ENCODE results near the gene USF1. TPM values are rescaled to one million over a fixed set of nuclear protein-coding genes. Genes with fewer than 3 reads are reported as not detected.
"Not testable (repeated sequence)": the region's sequence is repeated elsewhere in the genome, so short reads cannot be mapped to it uniquely, and the experiment has no call there.

The USF1 gene
- total and polyA plus RNA-seq, 7 experiments from 2014 or later: 3.9 to 115 (median 76.0) TPM

DNA sequence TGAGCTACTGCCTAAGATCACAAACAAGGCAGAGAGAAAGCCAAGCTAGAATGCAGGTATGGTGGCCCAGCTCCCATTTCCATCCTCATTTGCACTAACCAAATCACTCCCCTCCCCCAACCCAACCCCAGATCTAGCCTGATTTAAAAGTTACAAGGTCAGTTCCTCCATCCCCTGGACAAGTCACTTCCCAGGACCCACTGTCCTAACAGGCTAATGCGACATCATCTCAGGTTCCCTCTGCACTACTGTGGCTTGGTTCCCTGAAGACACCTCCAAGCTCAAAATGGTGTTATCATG, 27.2 kb downstream of the USF1 start:
- Mint-ChIP-seq H3K4me1 (peaks cover 27 to 57% (median 52%) of the 10 kb centered on the region in 7 donors), H3K27me3 (no peaks in the 10 kb centered on the region), H3K9me3 (peaks cover 0 to 1% (median 0%) of the 10 kb centered on the region in 11 donors), H3K36me3 (peaks cover 0 to 5% (median 0%) of the 10 kb centered on the region in 5 donors), H3K27ac (peak overlapping the region in 3 of 9 donors; percentile 33 to 67 (median 42)), H3K4me3 (peak overlapping the region in 2 of 10 donors; percentile 10 to 53)
- ATAC-seq (no peak), DNase-seq (no peak)
- no peaks in the 10 kb centered on the region for H3K9me3 ChIP-seq (ENCODE audit: control insufficient read depth in 2 of 3, low read length in 3 of 3)
- H3K36me3 ChIP-seq (ENCODE audit: control insufficient read depth in 2 of 3, insufficient read depth in 3 of 3, low read length in 3 of 3): no peaks in the 10 kb centered on the region
- H3K4me3 ChIP-seq (ENCODE audit: low read length): no peak overlapping the region
- no peaks in the 10 kb centered on the region for H3K27me3 ChIP-seq (ENCODE audit: control insufficient read depth in 2 of 2, insufficient read depth in 2 of 2, low read length in 2 of 2)
- H3K27ac ChIP-seq (ENCODE audit: low read depth, low read length): no peak overlapping the region
- POLR2A ChIA-PET: interaction anchor here (0.6 to 1.5 kb wide), 8 partner anchors 11 to 250 kb away, joined by 3 to 8 read pairs (median 3); partner anchors contain the start of genes ARHGAP30 and TSTD1
- CTCF ChIA-PET: interaction anchor here (0.5 kb wide), 1 partner anchor 48 kb away, joined by 3 read pairs; no protein-coding TSS in a partner anchor
- H3K4me1 ChIP-seq (ENCODE audit: control insufficient read depth in 2 of 2, insufficient read depth in 2 of 2, low read length in 2 of 2): peaks cover 11 to 26% of the 10 kb centered on the region in 2 donors
- intact Hi-C loops (cut with micrococcal nuclease): no loop called here

DNA sequence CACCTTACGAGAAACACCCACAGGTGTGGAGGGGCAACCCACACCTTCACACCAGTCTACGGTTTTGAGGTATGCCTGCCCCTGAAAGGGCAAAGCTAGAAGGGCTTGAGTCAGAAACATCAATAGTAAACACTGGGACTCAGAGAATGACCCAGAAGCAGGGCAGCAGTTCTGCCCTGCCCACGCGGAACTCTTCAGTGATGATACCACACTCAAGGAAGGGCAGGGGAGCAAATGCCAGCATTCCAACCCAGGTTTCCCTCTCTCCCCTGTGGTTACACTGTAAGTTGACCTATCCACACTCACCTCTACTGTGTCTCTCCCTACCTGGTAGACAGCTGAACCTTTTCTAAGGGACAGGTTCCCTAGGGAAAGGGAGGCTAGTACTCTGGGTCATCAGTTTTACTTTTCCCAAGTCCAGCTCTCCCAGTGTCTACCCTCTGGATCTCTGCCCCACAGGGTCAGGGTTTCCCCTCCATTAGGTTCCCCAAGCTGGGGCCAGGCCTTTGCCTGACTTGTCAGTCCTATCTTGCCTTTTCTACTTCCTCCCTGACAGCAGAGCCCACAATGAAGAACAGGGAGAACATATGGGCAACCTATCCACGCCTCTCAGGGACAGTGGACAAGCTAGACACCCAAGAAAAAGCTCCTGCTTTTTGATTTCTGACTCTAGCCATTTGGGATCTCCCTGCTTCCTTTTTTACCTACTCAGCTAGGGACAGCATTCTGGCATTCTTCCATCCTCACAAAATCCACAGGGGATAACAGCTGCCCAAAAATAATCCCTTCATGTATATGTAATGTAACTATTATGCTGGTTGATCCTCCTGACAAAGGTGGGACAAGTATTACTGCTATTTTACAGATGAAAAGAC, 27.8 kb downstream of the USF1 start:
- H3K36me3 Mint-ChIP-seq: peaks cover 0 to 5% (median 0%) of the 10 kb centered on the region in 5 donors
- no peaks in the 10 kb centered on the region for H3K36me3 ChIP-seq (ENCODE audit: control insufficient read depth in 2 of 3, insufficient read depth in 3 of 3, low read length in 3 of 3)
- H3K4me1 Mint-ChIP-seq: peaks cover 32 to 63% (median 58%) of the 10 kb centered on the region in 7 donors
- ATAC-seq (no peak), DNase-seq (no peak)
- no peaks in the 10 kb centered on the region for H3K9me3 ChIP-seq (ENCODE audit: control insufficient read depth in 2 of 3, low read length in 3 of 3)
- no peaks in the 10 kb centered on the region for H3K27me3 Mint-ChIP-seq
- H3K4me3 Mint-ChIP-seq: peak overlapping the region in 1 of 10 donors; percentile 10
- no peaks in the 10 kb centered on the region for H3K27me3 ChIP-seq (ENCODE audit: control insufficient read depth in 2 of 2, insufficient read depth in 2 of 2, low read length in 2 of 2)
- CTCF ChIA-PET: interaction anchor here (0.5 to 1.0 kb wide), 2 partner anchors 20 to 48 kb away, joined by 3 read pairs; no protein-coding TSS in a partner anchor
- H3K4me1 ChIP-seq (ENCODE audit: control insufficient read depth in 2 of 2, insufficient read depth in 2 of 2, low read length in 2 of 2): peaks cover 17 to 31% of the 10 kb centered on the region in 2 donors
- H3K27ac Mint-ChIP-seq: peak overlapping the region in 7 of 9 donors; percentile 13 to 80 (median 59)
- intact Hi-C loops (cut with micrococcal nuclease): no loop called here
- no peak overlapping the region for H3K4me3 ChIP-seq (ENCODE audit: low read length)
- H3K27ac ChIP-seq (ENCODE audit: low read depth, low read length): no peak overlapping the region
- peaks cover 0 to 1% (median 0%) of the 10 kb centered on the region in 11 donors for H3K9me3 Mint-ChIP-seq
- POLR2A ChIA-PET: interaction anchor here (0.6 to 1.5 kb wide), 8 partner anchors 11 to 250 kb away, joined by 3 to 8 read pairs (median 3); partner anchors contain the start of genes ARHGAP30 and TSTD1

DNA sequence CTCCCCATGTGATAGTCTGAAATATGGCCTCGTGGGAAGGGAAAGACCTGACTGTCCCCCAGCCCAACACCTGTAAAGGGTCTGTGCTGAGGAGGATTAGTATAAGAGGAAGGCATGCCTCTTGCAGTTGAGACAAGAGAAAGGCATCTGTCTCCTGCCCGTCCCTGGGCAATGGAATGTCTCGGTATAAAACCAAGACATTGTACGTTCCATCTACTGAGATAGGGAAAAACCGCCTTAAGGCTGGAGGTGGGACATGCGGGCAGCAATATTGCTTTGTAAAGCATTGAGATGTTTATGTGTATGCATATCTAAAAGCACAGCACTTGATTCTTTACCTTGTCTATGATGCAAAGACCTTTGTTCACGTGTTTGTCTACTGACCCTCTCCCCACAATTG, 28.6 kb downstream of the USF1 start:
- H3K36me3 Mint-ChIP-seq; ATAC-seq; H3K27me3 ChIP-seq (ENCODE audit: control insufficient read depth in 2 of 2, insufficient read depth in 2 of 2, low read length in 2 of 2); intact Hi-C loops (cut with micrococcal nuclease); H3K27me3 Mint-ChIP-seq; CTCF ChIA-PET; H3K4me3 ChIP-seq (ENCODE audit: low read length); H3K27ac ChIP-seq (ENCODE audit: low read depth, low read length); H3K9me3 Mint-ChIP-seq; H3K4me3 Mint-ChIP-seq; H3K9me3 ChIP-seq (ENCODE audit: control insufficient read depth in 2 of 3, low read length in 3 of 3); DNase-seq; H3K36me3 ChIP-seq (ENCODE audit: control insufficient read depth in 2 of 3, insufficient read depth in 3 of 3, low read length in 3 of 3): not testable (repeated sequence)
- Mint-ChIP-seq H3K27ac (peak overlapping the region in 4 of 9 donors; percentile 46 to 80 (median 68)), H3K4me1 (peaks cover 33 to 66% (median 56%) of the 10 kb centered on the region in 7 donors)
- peaks cover 21 to 38% of the 10 kb centered on the region in 2 donors for H3K4me1 ChIP-seq (ENCODE audit: control insufficient read depth in 2 of 2, insufficient read depth in 2 of 2, low read length in 2 of 2)
- POLR2A ChIA-PET: interaction anchor here (1.3 kb wide), 1 partner anchor 14 kb away, joined by 3 read pairs; no protein-coding TSS in a partner anchor

DNA sequence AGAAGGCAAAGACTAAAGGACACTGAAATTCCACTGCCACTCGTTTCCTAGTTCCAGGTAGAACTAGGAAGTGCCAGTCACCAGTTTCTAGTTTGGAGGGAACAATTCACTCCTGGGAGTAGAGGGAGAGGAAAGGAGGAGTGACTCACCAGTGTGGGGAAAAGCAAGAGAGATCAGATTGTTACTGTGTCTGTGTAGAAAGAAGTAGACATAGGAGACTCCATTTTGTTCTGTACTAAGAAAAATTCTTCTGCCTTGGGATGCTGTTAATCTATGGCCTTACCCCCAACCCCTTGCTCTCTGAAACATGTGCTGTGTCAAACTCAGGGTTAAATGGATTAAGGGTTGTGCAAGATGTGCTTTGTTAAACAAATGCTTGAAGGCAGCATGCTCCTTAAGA, 29.1 kb downstream of the USF1 start:
- POLR2A ChIA-PET: interaction anchor here (0.6 kb wide), 1 partner anchor 27 kb away, joined by 3 read pairs; no protein-coding TSS in a partner anchor
- peak overlapping the region in 8 of 9 donors; percentile 3 to 96 (median 53) for H3K27ac Mint-ChIP-seq
- intact Hi-C loops (cut with micrococcal nuclease): not testable (repeated sequence)

DNA sequence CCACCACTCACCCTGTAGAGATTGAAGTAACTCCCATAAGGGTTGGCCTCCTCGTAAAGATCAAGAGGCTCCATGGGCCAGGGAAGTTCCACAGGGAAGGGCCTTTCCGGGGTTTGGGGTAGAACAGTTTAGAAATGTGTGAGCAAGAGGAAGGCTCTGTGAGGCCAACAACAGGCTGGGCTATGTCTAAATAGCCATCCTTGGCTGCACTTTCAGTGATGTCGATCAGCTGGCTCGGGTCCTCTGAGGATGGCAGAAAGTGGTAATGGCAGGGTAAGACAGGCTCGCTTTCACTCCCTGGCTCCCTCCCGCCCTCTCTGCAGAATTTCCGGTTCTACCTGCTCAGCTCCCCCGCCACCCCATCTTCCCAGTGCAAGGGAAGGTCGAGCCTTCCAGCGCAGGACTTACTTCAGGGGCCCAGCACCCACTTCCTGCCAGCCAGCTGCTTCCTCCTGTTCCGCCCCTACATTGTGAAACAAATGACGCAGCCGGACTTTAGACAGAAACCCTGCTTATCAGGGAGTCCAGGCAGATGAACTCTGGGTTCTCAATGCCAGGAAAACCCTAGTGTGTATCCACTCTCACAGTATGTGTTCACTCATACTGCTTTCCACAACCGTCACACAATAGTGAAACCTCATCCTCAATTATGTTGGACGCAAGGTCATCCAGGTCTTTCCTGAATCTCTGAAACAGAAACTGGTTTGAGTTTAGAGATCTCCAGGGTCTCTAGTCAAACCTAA, 32.1 kb downstream of the USF1 start:
- no peaks in the 10 kb centered on the region for H3K9me3 Mint-ChIP-seq
- H3K9me3 ChIP-seq (ENCODE audit: control insufficient read depth in 2 of 3, low read length in 3 of 3): no peaks in the 10 kb centered on the region
- H3K4me1 ChIP-seq (ENCODE audit: control insufficient read depth in 2 of 2, insufficient read depth in 2 of 2, low read length in 2 of 2): peaks cover 10 to 29% of the 10 kb centered on the region in 2 donors
- ATAC-seq (peak; percentile 88), DNase-seq (peak; percentile 23 to 63 (median 57))
- CTCF ChIA-PET: interaction anchor here (1.5 to 3.0 kb wide), 2 partner anchors 16 to 25 kb away, joined by 5 to 12 read pairs; partner anchors contain the start of gene TSTD1
- H3K4me3 ChIP-seq (ENCODE audit: low read length): peak overlapping the region; percentile 57
- peak overlapping the region; percentile 74 to 97 (median 84) for H3K4me3 Mint-ChIP-seq
- no peaks in the 10 kb centered on the region for H3K36me3 ChIP-seq (ENCODE audit: control insufficient read depth in 2 of 3, insufficient read depth in 3 of 3, low read length in 3 of 3)
- intact Hi-C loops (cut with micrococcal nuclease): loop anchor here (1.0 to 2.0 kb wide), 2 partner anchors 8 to 17 kb away; partner anchors contain the start of gene F11R (in 2 of the 2)
- H3K27me3 ChIP-seq (ENCODE audit: control insufficient read depth in 2 of 2, insufficient read depth in 2 of 2, low read length in 2 of 2): no peaks in the 10 kb centered on the region
- H3K27ac ChIP-seq (ENCODE audit: low read depth, low read length): peak overlapping the region; percentile 73
- peak overlapping the region; percentile 91 to 98 (median 96) for H3K27ac Mint-ChIP-seq
- POLR2A ChIA-PET: interaction anchor here (0.6 to 3.4 kb wide), 12 partner anchors 8 to 99 kb away, joined by 3 to 16 read pairs (median 4); partner anchors contain the start of genes ARHGAP30, F11R, TSTD1 and USF1
- no peaks in the 10 kb centered on the region for H3K36me3 Mint-ChIP-seq
- no peaks in the 10 kb centered on the region for H3K27me3 Mint-ChIP-seq
- H3K4me1 Mint-ChIP-seq: peaks cover 23 to 49% (median 40%) of the 10 kb centered on the region in 7 donors

More for the DNA sequence above, 29.1 kb downstream of the USF1 start:
- H3K9me3 Mint-ChIP-seq; H3K27ac ChIP-seq (ENCODE audit: low read depth, low read length); H3K4me3 Mint-ChIP-seq; ATAC-seq; H3K36me3 ChIP-seq (ENCODE audit: control insufficient read depth in 2 of 3, insufficient read depth in 3 of 3, low read length in 3 of 3); DNase-seq; CTCF ChIA-PET; H3K9me3 ChIP-seq (ENCODE audit: control insufficient read depth in 2 of 3, low read length in 3 of 3); H3K4me3 ChIP-seq (ENCODE audit: low read length); H3K36me3 Mint-ChIP-seq; H3K27me3 ChIP-seq (ENCODE audit: control insufficient read depth in 2 of 2, insufficient read depth in 2 of 2, low read length in 2 of 2); H3K27me3 Mint-ChIP-seq: not testable (repeated sequence)
- peaks cover 35 to 71% (median 59%) of the 10 kb centered on the region in 7 donors for H3K4me1 Mint-ChIP-seq
- peaks cover 20 to 41% of the 10 kb centered on the region in 2 donors for H3K4me1 ChIP-seq (ENCODE audit: control insufficient read depth in 2 of 2, insufficient read depth in 2 of 2, low read length in 2 of 2)

DNA sequence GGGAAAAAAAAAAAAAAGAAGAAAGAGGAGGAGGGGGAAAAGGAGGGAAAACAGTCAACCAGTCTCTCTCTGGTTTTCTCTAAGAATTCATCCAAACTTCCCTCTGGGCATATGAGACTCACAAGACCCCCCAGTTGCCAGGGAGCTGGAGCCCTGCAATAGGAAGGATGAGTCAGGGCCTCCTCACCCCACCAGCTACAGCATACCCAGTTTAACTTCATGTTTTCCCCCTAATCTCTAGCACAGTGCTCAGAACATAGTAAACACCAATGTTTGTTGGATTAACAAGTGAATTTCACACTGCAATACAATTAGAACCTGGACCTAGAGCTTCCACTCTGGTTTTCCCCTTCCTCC, 32.7 kb downstream of the USF1 start:
- Mint-ChIP-seq H3K27ac (peak overlapping the region; percentile 91 to 98 (median 96)), H3K36me3 (no peaks in the 10 kb centered on the region), H3K4me1 (peaks cover 23 to 44% (median 36%) of the 10 kb centered on the region in 7 donors), H3K4me3 (peak overlapping the region; percentile 74 to 97 (median 84)), H3K9me3 (no peaks in the 10 kb centered on the region), H3K27me3 (no peaks in the 10 kb centered on the region)
- intact Hi-C loops (cut with micrococcal nuclease): loop anchor here (1.0 to 2.0 kb wide), 2 partner anchors 8 to 16 kb away; partner anchors contain the start of gene F11R (in 2 of the 2)
- no peaks in the 10 kb centered on the region for H3K27me3 ChIP-seq (ENCODE audit: control insufficient read depth in 2 of 2, insufficient read depth in 2 of 2, low read length in 2 of 2)
- ATAC-seq (peak; percentile 54), DNase-seq (no peak)
- ChIA-PET POLR2A (interaction anchor here (0.8 to 3.4 kb wide), 9 partner anchors 8 to 99 kb away, joined by 3 to 16 read pairs (median 5); partner anchors contain the start of genes ARHGAP30, F11R and USF1), CTCF (interaction anchor here (1.5 to 3.0 kb wide), 2 partner anchors 15 to 25 kb away, joined by 5 to 12 read pairs; partner anchors contain the start of gene TSTD1)
- no peaks in the 10 kb centered on the region for H3K36me3 ChIP-seq (ENCODE audit: control insufficient read depth in 2 of 3, insufficient read depth in 3 of 3, low read length in 3 of 3)
- peak overlapping the region; percentile 57 for H3K4me3 ChIP-seq (ENCODE audit: low read length)
- peaks cover 10 to 29% of the 10 kb centered on the region in 2 donors for H3K4me1 ChIP-seq (ENCODE audit: control insufficient read depth in 2 of 2, insufficient read depth in 2 of 2, low read length in 2 of 2)
- H3K27ac ChIP-seq (ENCODE audit: low read depth, low read length): peak overlapping the region; percentile 73
- no peaks in the 10 kb centered on the region for H3K9me3 ChIP-seq (ENCODE audit: control insufficient read depth in 2 of 3, low read length in 3 of 3)
